Erythroblast (primary cell): ENCODE data around the gene CHRDL2.

ENCODE experiments used
- GATA1 ChIP-seq: IDR thresholded peaks from 2 replicates; pipeline ENCODE4 v1.6.1; 2011; ENCODE audit warnings: low read depth, mild to moderate bottlenecking, control low read depth, low read length, moderate library complexity
- POLR2A ChIP-seq: IDR thresholded peaks from 2 replicates; pipeline ENCODE4 v1.6.1; 2011; ENCODE audit warnings: mild to moderate bottlenecking, low read length

GRCh38 chr11:74647831-74648230 is 83.4 kb downstream of the CHRDL2 start:
- no peak for TF ChIP-seq POLR2A
- TF ChIP-seq GATA1: no peak
